ENCODE measurements around the gene UVSSA.

The UVSSA gene

GRCh38 chr4:1344696-1345095 lies 2.3 kb upstream of the UVSSA start:
- H3K27ac ChIP-seq, result peak overlapping the region; percentile 97
- no peak for TF ChIP-seq CTCF (conservative IDR thresholded peaks at IDR 0.05)

- peak overlapping the region; percentile 97 for H3K27ac ChIP-seq
- 0 out of 2 replicates have a peak, but pooled peaks have one; percentile 5 for TF ChIP-seq CTCF (conservative IDR thresholded peaks at IDR 0.05)
Observed at GRCh38 chr4:1345903-1346780, 866 bp upstream of the UVSSA start.

GRCh38 chr4:1347410-1347864 lies 429 bp downstream of the UVSSA start:
- H3K27ac ChIP-seq, result peak overlapping the region; percentile 97
- no peak for TF ChIP-seq CTCF (conservative IDR thresholded peaks at IDR 0.05)

- peak overlapping the region; percentile 97 for H3K27ac ChIP-seq
- no peak for TF ChIP-seq CTCF (conservative IDR thresholded peaks at IDR 0.05)
Observed at GRCh38 chr4:1348014-1348513, 1.1 kb downstream of the UVSSA start.

- TF ChIP-seq CTCF (conservative IDR thresholded peaks at IDR 0.05), result no peak
- peak overlapping the region; percentile 97 for H3K27ac ChIP-seq
Observed at GRCh38 chr4:1348746-1349145, 1.7 kb downstream of the UVSSA start.

GRCh38 chr4:1349359-1350168 lies 2.6 kb downstream of the UVSSA start:
- TF ChIP-seq CTCF (conservative IDR thresholded peaks at IDR 0.05), result no peak
- H3K27ac ChIP-seq, result peak overlapping the region; percentile 97

- H3K27ac ChIP-seq, result peak overlapping the region; percentile 97
- no peak for TF ChIP-seq CTCF (conservative IDR thresholded peaks at IDR 0.05)
Observed at GRCh38 chr4:1350169-1350520, 3.1 kb downstream of the UVSSA start.

All from VCaP (cell line).